Measurements from ENCODE around the gene FCER2.

FCER2 gene

GRCh38 chr19:7699417-7700401 is 2.2 kb downstream of the FCER2 start:
- FAIRE-seq = no peak

GRCh38 chr19:7699003-7699402 is 2.9 kb downstream of the FCER2 start:
- no peak for FAIRE-seq

- no peak for FAIRE-seq
Measured at GRCh38 chr19:7698583-7698982, 3.3 kb downstream of the FCER2 start.

- no peak for FAIRE-seq
Measured at GRCh38 chr19:7697721-7698287, 4.1 kb downstream of the FCER2 start.

- no peak for FAIRE-seq
Measured at GRCh38 chr19:7694499-7694898, 7.4 kb downstream of the FCER2 start.

GRCh38 chr19:7692417-7693088 is 9.4 kb downstream of the FCER2 start:
- no peak for FAIRE-seq

GRCh38 chr19:7691497-7691896 is 10.4 kb downstream of the FCER2 start:
- no peak for FAIRE-seq

- FAIRE-seq = no peak
Measured at GRCh38 chr19:7690779-7691258, 11.1 kb downstream of the FCER2 start.

GRCh38 chr19:7689165-7689564 is 12.8 kb downstream of the FCER2 start:
- FAIRE-seq = no peak

GRCh38 chr19:7687177-7687576 is 14.8 kb downstream of the FCER2 start:
- FAIRE-seq = no peak

GRCh38 chr19:7685546-7686445 is 16.1 kb downstream of the FCER2 start:
- FAIRE-seq = no peak

GRCh38 chr19:7682175-7682855 is 19.6 kb downstream of the FCER2 start:
- FAIRE-seq = no peak

- FAIRE-seq = no peak
Measured at GRCh38 chr19:7681340-7682174, 20.4 kb downstream of the FCER2 start.

GRCh38 chr19:7680606-7681339 is 21.2 kb downstream of the FCER2 start, which contains the start of gene TRAPPC5:
Gene TRAPPC5, plus strand, starts transcription at chr19:7680833. Its CDS starts 1,421 bp downstream, at chr19:7682254.
- FAIRE-seq = no peak

GRCh38 chr19:7679771-7680605 is 21.9 kb downstream of the FCER2 start:
- FAIRE-seq = no peak

- FAIRE-seq = no peak
Measured at GRCh38 chr19:7678971-7679751, 22.8 kb downstream of the FCER2 start.

GRCh38 chr19:7677669-7678311 is 24.1 kb downstream of the FCER2 start:
- FAIRE-seq = no peak

- FAIRE-seq = no peak
Measured at GRCh38 chr19:7676854-7677253, 25.1 kb downstream of the FCER2 start, which contains the start of gene MCEMP1. Gene MCEMP1, plus strand, starts transcription at chr19:7677090. Its CDS starts 31 bp downstream, at chr19:7677121.

Data from G401.6 (cell line).